Activated B cell treated with CpG ODN at 0.5 μM for 24 hours (primary cell): ENCODE results near the gene RHBDF1. TPM values are rescaled to one million over a fixed set of nuclear protein-coding genes. Genes with fewer than 3 reads are reported as not detected.

ENCODE experiments used
- ATAC-seq: fragments of 200-7000 bp; cut with Tn5 transposase; one replicate; pipeline ENCODE4 v1.10.0; 2021; ENCODE audit warnings: low read depth, mild to moderate bottlenecking, moderate library complexity
- CTCF ChIA-PET: fragments of 350-600 bp; sonication (Branson Sonifier 250); formaldehyde crosslinking; loops from one replicate; lab custom pipeline; 2021; ENCODE audit warnings: antibody characterized with exemption; lab: Charles Lee
- POLR2A ChIA-PET: fragments of 350-600 bp; sonication (Branson Sonifier 250); formaldehyde crosslinking; loops from one replicate; lab custom pipeline; 2021; ENCODE audit warnings: antibody characterized with exemption; lab: Charles Lee
- DNase-seq: peaks from one replicate; pipeline ENCODE4 v3.0.0; 2022
- H3K27ac Mint-ChIP-seq: one replicate; pipeline ENCODE4 v1.8.0; 2020; ENCODE audit warnings: mixed read lengths
- H3K27me3 Mint-ChIP-seq: one replicate; pipeline ENCODE4 v1.8.0; 2021; ENCODE audit warnings: mixed read lengths
- H3K36me3 Mint-ChIP-seq: one replicate; pipeline ENCODE4 v1.8.0; 2021; ENCODE audit warnings: low read depth, mixed read lengths
- H3K4me1 Mint-ChIP-seq: one replicate; pipeline ENCODE4 v1.8.0; 2021; ENCODE audit warnings: mixed read lengths
- H3K4me3 Mint-ChIP-seq: one replicate; pipeline ENCODE4 v1.8.0; 2020; ENCODE audit warnings: mild to moderate bottlenecking, mixed read lengths
- H3K9me3 Mint-ChIP-seq: one replicate; pipeline ENCODE4 v1.8.0; 2020; ENCODE audit warnings: mixed read lengths
- CTCF ChIP-seq: fragments of 200-600 bp; IDR thresholded peaks from one replicate; pipeline ENCODE4 v1.8.0; 2022; ENCODE audit warnings: antibody characterized with exemption, mild to moderate bottlenecking
- intact Hi-C: fragments of 100-400 bp; cut with micrococcal nuclease; formaldehyde crosslinking; loops from one replicate; pipeline ENCODE4 v1.15.1; 2024
- total RNA-seq: library from RNA; stranded (reverse); gene quantifications from 2 replicates; pipeline ENCODE4 v1.2.3, GENCODE V29; 2022

Gene RHBDF1
- total RNA-seq, 1 donor from 2014 or later, result 0.67 TPM

GRCh38 chr16:77807-78443 lies 5.5 kb upstream of the RHBDF1 start, which contains the start of gene MPG:
MPG (plus strand) TSS chr16:78225; CDS start chr16:78310, 85 bp downstream.
- DNase-seq, result peak; percentile 86
- peaks cover 35% of the 10 kb centered on the region for H3K4me1 Mint-ChIP-seq
- H3K9me3 Mint-ChIP-seq, result no peaks in the 10 kb centered on the region
- H3K27ac Mint-ChIP-seq, result peak within 1 kb of the TSS; percentile 88
- peak within 1 kb of the TSS; percentile 91 for H3K4me3 Mint-ChIP-seq
- peaks cover 16% of the 10 kb centered on the region for H3K36me3 Mint-ChIP-seq
- ChIA-PET CTCF (interaction anchor here (1.4 to 3.2 kb wide), 2 partner anchors 12 to 19 kb away, joined by 12 to 19 read pairs; no protein-coding TSS in a partner anchor), POLR2A (interaction anchor here (0.8 to 2.6 kb wide), 8 partner anchors 12 to 284 kb away, joined by 3 to 16 read pairs (median 4); partner anchors contain the start of genes NPRL3, POLR3K and SNRNP25)
- intact Hi-C loops, result loop anchor here (1.0 to 2.0 kb wide), 3 partner anchors 13 to 61 kb away; partner anchors contain the start of genes NPRL3, POLR3K and SNRNP25
- peak; percentile 88 for ATAC-seq
- TF ChIP-seq CTCF, result no peak
- H3K27me3 Mint-ChIP-seq, result peaks cover 9% of the 10 kb centered on the region

DNA sequence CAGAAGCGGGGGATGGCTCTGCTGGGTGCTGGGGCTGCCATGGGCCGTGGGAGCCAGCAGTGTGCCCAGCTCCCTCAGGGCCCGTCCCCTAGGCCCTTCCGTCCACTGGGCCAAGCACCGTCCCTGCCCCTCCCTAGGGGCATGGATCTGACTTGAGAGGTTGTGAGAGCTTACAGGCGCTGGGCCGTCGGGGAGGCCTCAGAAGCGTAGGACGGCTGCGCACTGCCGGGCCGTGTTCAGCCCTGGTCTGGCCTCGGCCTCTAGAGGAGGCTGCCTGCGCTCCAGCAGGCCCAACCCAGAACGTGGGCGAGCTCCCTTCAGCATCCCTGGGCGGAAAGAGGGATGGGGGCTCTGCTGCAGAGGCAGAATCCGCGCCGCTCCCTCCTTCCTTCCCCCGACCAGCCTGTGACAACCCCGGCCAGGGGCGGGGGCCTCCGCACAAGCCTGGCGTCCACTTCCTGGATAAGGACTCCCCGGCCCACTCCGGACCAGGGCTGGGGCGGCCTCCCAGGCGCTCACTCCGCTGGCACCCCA lies 4.9 kb upstream of the RHBDF1 start:
- DNase-seq (peak; percentile 51), ATAC-seq (peak; percentile 42)
- POLR2A ChIA-PET, result interaction anchor here (0.7 to 2.6 kb wide), 8 partner anchors 12 to 275 kb away, joined by 3 to 16 read pairs (median 4); partner anchors contain the start of genes AXIN1, NPRL3, POLR3K and SNRNP25
- H3K9me3 Mint-ChIP-seq, result no peaks in the 10 kb centered on the region
- CTCF ChIA-PET, result interaction anchor here (1.4 to 3.2 kb wide), 2 partner anchors 11 to 19 kb away, joined by 12 to 19 read pairs; no protein-coding TSS in a partner anchor
- intact Hi-C loops, result loop anchor here (1.0 kb wide), 2 partner anchors 12 to 24 kb away; partner anchors contain the start of genes POLR3K and SNRNP25
- peaks cover 10% of the 10 kb centered on the region for H3K27me3 Mint-ChIP-seq
- H3K4me3 Mint-ChIP-seq, result peak overlapping the region; percentile 78
- H3K4me1 Mint-ChIP-seq, result peaks cover 36% of the 10 kb centered on the region
- peak overlapping the region; percentile 56 for H3K27ac Mint-ChIP-seq
- H3K36me3 Mint-ChIP-seq, result peaks cover 16% of the 10 kb centered on the region
- TF ChIP-seq CTCF, result no peak

DNA sequence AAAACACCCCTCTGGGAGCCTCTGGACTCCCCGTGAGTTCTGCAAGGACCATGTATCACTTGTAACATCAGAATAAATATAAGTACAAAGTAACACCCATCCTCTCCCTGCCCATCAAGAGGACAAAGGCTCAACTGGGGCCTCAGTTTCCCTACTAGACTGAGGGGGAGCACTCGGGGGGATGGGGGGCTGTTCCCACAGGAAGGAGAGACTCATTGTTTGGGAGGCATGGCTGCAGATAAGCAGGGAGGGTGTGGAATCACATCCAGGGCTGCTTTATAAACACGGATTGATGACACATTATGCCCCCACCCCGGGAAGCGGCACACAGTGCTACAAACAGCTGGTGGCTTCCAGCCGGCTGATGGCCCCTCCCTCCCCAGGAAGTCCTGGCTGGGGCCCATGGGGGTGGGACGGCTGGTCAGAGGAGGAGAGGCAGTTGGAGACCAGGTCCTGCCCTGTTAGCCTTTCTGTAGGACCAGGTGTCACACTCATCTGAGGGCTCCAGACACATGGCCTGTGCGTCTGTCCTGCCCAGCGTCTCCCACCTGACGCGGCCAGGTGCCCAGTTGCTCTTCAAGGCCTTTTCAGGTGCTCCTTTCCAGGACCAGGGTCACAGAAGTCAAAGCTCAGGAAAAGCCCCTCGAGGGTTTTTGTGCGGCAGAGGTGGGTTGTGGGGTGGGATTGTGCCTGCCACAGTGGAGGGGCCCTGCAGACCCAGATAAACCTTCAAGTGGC lies 4.3 kb upstream of the RHBDF1 start:
- Mint-ChIP-seq H3K9me3 (no peaks in the 10 kb centered on the region), H3K36me3 (peaks cover 16% of the 10 kb centered on the region), H3K4me1 (peaks cover 38% of the 10 kb centered on the region), H3K27me3 (peaks cover 10% of the 10 kb centered on the region), H3K27ac (peak overlapping the region; percentile 56), H3K4me3 (peak overlapping the region; percentile 78)
- ATAC-seq (no peak), DNase-seq (no peak)
- intact Hi-C loops, result loop anchor here (1.0 kb wide), 2 partner anchors 11 to 23 kb away; partner anchors contain the start of genes POLR3K and SNRNP25
- CTCF ChIA-PET, result interaction anchor here (1.4 to 3.2 kb wide), 2 partner anchors 11 to 20 kb away, joined by 12 to 19 read pairs; no protein-coding TSS in a partner anchor
- no peak for TF ChIP-seq CTCF
- POLR2A ChIA-PET, result interaction anchor here (0.7 to 2.6 kb wide), 6 partner anchors 11 to 276 kb away, joined by 3 to 16 read pairs (median 8); partner anchors contain the start of genes AXIN1, POLR3K and SNRNP25

GRCh38 chr16:75580-76501 lies 3.4 kb upstream of the RHBDF1 start:
- TF ChIP-seq CTCF, result no peak
- H3K36me3 Mint-ChIP-seq, result peaks cover 13% of the 10 kb centered on the region
- ATAC-seq (no peak), DNase-seq (no peak)
- H3K4me3 Mint-ChIP-seq, result no peak overlapping the region
- H3K27me3 Mint-ChIP-seq, result peaks cover 15% of the 10 kb centered on the region
- CTCF ChIA-PET, result interaction anchor here (1.3 to 3.2 kb wide), 2 partner anchors 10 to 21 kb away, joined by 6 to 19 read pairs; no protein-coding TSS in a partner anchor
- intact Hi-C loops, result no loop called here
- H3K4me1 Mint-ChIP-seq, result peaks cover 36% of the 10 kb centered on the region
- POLR2A ChIA-PET, result interaction anchor here (0.6 to 2.6 kb wide), 3 partner anchors 13 to 37 kb away, joined by 3 to 16 read pairs (median 6); no protein-coding TSS in a partner anchor
- H3K27ac Mint-ChIP-seq, result no peak overlapping the region
- H3K9me3 Mint-ChIP-seq, result no peaks in the 10 kb centered on the region
